ENCODE data around the gene KLF16. TPM values are rescaled to one million over a fixed set of nuclear protein-coding genes. Genes with fewer than 3 reads are reported as not detected.

The KLF16 gene
- total RNA-seq, 2 donors from 2014 or later = 26.4 to 27.5 TPM

DNA sequence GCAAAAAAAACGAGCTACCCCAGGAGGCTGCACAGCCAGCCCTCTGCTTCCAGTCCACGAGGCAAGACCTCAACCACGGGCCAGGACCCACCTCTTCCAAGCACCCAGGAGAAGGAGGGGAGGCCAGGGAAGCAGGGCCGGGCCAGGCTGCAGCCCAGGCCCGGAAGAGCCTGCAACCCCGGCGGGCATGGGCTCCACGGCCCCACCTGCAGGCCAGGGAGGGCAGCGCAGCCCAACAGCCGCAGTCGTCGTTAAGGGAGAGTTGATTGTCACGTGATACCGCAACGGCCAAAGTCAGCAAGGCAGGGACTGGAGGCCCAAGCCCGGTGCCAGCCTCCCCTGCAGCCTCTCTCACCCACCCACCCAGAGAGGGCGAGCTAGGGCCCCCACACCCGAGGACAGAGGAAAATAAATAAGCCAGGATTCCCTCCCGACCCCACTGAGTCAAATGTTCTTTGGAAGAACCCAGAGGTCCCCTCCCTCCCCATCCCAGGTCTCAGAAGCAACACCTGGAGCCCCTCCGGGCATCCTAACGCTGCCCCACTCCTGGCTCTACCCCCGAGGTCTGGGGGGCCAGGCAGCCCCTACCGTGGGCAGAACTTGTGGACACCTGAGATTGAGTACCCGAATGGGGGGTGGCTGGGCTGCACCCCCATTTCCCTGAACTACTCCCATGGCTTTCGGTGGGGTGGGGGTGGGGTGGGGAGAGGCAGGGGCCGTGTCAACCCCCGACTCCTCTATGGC, 9.9 kb downstream of the KLF16 start:
- Mint-ChIP-seq H3K36me3 (ENCODE audit: insufficient read depth in 2 of 2) (no peaks in the 10 kb centered on the region), H3K4me1 (ENCODE audit: low read depth) (peaks cover 60% of the 10 kb centered on the region), H3K27me3 (ENCODE audit: low read depth) (no peaks in the 10 kb centered on the region), H3K4me3 (peak overlapping the region; percentile 70 to 81), H3K9me3 (no peaks in the 10 kb centered on the region), H3K27ac (peak overlapping the region; percentile 88)
- ATAC-seq (replicated peaks in 1 of 2) = peak; percentile 24 to 37
- DNase-seq = peak; percentile 90 to 92

DNA sequence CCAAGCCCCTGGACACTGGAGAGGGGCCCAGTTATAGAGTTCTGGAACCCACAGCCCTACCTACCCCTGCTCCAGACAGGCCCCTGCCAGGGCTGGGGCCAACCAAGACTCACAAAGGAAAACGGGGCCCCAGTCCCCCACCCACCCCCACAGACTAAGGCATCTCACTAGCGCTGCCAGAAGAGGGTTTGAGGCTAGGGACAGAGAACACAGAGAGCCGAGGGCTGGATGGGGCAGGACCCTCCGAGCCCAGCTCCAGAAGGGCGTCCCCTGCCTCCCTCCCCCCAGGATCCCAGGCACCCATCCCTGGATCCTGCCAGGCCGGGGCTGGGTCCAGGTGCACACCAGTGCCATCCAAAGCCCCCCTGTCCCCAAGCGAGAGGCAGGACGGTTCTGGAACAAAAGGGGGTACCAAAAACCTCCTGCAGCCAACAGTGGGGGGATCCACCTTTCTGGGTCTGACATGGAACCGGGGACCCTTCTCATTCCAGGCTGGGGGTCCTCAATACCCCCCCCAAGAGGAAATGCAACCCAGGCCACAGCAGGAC, 10.7 kb downstream of the KLF16 start:
- Mint-ChIP-seq H3K9me3 (no peaks in the 10 kb centered on the region), H3K4me3 (peak overlapping the region; percentile 37 to 81), H3K36me3 (ENCODE audit: insufficient read depth in 2 of 2) (no peaks in the 10 kb centered on the region), H3K4me1 (ENCODE audit: low read depth) (peaks cover 57% of the 10 kb centered on the region), H3K27me3 (ENCODE audit: low read depth) (no peaks in the 10 kb centered on the region), H3K27ac (no peak overlapping the region)
- no peak for ATAC-seq (replicated peaks in 1 of 2)
- no peak for DNase-seq

DNA sequence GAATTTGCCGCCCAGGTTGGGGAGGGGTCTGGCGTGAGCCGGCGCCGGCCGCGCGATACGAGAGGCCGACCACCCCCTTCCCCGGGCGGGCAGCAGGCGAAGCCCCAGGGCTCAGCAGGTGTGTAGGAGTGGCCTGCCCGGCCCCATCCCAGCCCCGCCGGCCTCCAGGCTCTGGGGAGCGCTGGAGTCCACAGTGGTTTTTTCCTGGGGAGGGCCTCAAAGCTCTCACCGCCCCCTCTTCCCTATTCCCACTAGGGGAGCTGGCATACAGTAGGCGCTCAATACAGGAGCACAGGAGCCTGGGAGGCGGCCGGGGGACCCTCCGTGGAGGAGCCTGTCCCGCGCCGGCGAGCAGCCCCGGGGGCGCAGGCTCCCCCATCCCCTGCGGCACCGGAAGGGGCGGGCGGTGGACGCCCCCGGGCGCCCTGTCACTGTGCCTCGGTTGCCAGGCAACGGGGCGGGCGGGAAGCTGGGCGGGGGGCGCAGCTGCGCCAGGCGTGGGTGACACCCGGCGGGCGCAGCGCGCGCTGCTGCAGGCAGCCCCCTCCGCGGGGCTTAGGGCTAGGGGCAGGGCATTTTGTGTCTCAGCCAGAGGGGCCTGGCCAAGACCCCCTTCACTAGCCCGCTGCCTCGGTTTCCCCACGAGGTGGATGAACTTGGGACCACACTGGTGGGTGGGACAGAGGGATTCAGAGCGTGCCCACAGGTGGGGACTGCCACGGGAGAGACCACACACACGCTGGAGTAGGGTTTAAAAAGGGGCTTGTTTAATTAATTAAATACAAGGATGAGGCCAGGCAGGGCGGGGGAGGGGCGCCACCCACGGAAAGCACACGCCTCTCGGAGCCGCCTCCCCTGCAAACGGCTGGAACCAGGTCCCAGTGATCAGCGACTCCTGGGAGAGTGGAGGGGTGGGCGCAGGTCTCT, 11.5 kb downstream of the KLF16 start:
- peak in 1 of 2 donors; percentile 2 for ATAC-seq (replicated peaks in 1 of 2)
- peak; percentile 56 to 66 for DNase-seq
- peaks cover 65% of the 10 kb centered on the region for H3K4me1 Mint-ChIP-seq (ENCODE audit: low read depth)

DNA sequence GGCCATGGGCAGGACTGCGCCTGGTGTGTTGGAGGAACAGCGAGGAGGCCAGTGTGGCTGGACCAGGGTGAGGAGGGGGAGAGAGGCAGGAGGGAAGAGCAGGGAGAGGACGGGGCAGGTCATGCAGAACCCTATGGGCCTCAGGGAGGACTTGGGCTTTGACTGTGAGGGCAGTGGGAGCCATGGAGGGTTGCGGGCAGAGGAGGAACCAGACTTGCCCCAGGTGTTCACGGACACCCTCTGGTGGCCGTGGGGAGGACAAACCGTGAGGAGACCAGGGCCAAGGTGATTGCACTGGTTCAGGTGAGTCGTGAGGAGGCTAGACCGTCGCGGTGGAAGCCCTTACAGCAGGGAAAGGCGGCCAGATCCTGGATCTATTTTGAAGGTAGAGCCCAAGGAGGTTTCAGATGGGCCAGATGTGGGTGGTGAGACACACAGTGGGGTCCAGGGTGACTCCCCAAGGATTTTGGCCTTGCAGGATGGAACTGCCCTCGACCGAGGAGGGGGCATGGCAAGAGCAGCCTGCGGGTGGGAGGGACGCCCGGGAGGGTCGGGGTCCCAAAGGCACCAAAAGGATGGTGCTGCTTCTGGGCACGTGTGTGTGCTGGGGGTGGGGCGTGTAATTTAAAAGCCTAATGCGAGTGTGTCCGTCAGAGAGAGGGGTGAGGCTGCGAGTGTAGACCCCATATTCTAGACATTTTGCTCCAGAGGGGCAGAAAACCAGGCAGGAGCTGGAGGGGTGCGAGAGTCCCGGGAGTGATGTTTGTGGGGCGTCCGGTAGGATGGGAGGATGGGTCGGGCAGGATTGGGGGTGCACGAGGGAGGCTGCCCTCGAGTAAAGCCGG, 12.3 kb downstream of the KLF16 start:
- Mint-ChIP-seq H3K4me1 (ENCODE audit: low read depth) (peaks cover 67% of the 10 kb centered on the region), H3K27me3 (ENCODE audit: low read depth) (no peaks in the 10 kb centered on the region), H3K9me3 (no peaks in the 10 kb centered on the region), H3K27ac (no peak overlapping the region), H3K4me3 (peak overlapping the region; percentile 29 to 73), H3K36me3 (ENCODE audit: insufficient read depth in 2 of 2) (peaks cover 0 to 4% of the 10 kb centered on the region in 2 donors)
- DNase-seq (no peak), ATAC-seq (replicated peaks in 1 of 2) (no peak)

More for the DNA sequence above, 11.5 kb downstream of the KLF16 start:
- H3K4me3 Mint-ChIP-seq = peak overlapping the region; percentile 37 to 73
- no peak overlapping the region for H3K27ac Mint-ChIP-seq
- peaks cover 0 to 1% of the 10 kb centered on the region in 2 donors for H3K36me3 Mint-ChIP-seq (ENCODE audit: insufficient read depth in 2 of 2)
- H3K27me3 Mint-ChIP-seq (ENCODE audit: low read depth) = no peaks in the 10 kb centered on the region
- H3K9me3 Mint-ChIP-seq = no peaks in the 10 kb centered on the region

DNA sequence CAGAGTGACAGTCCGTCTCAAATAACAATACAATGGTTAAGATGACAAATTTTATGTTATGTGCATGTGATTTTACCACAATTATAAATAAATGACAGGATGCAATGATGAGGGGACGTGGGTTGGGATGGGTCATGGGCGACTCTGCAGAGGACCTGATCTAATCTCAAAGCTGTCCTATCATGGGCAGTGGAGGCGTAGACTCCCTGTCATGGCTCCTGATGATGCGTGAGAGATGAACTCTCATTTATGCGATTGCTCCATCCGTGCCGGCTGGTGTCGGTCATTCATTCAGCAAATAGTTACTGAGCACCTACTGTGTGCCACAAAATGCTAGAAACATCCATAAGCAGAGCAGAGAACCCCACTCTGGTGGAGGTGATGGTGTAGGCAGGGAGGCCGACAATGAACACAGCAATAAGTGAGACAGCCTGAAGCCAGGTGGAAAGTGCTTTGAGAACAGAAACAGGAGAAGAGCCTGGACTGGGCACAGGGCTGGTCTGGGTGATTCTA, 13.4 kb downstream of the KLF16 start:
- no peak for DNase-seq
- Mint-ChIP-seq H3K4me3 (peak overlapping the region in 1 of 2 donors; percentile 73), H3K9me3 (no peaks in the 10 kb centered on the region), H3K27me3 (ENCODE audit: low read depth) (no peaks in the 10 kb centered on the region), H3K36me3 (ENCODE audit: insufficient read depth in 2 of 2) (peaks cover 0 to 5% of the 10 kb centered on the region in 2 donors), H3K27ac (no peak overlapping the region), H3K4me1 (ENCODE audit: low read depth) (peaks cover 67% of the 10 kb centered on the region)
- ATAC-seq (replicated peaks in 1 of 2) = no peak

DNA sequence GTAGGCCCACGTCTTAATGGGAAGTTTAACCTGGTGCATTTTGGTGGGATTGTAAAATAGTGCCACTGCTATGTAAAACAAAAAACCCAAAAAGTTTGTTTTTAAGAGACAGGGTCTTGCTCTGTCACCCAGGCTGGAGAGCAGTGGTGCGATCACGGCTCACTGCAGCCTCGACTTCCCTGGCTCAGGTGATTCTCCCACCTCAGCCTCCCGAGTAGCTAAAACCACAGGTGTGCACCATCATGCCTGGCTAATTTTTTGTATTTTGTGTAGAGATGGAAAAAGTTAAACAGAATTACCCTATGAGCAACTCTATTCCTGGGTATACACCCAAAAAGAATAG, 14.3 kb downstream of the KLF16 start:
- Mint-ChIP-seq H3K9me3 (no peaks in the 10 kb centered on the region), H3K27me3 (ENCODE audit: low read depth) (no peaks in the 10 kb centered on the region), H3K4me1 (ENCODE audit: low read depth) (peaks cover 65% of the 10 kb centered on the region), H3K27ac (peak overlapping the region; percentile 95), H3K4me3 (peak overlapping the region in 1 of 2 donors; percentile 73), H3K36me3 (ENCODE audit: insufficient read depth in 2 of 2) (peaks cover 0 to 5% of the 10 kb centered on the region in 2 donors)
- ATAC-seq (replicated peaks in 1 of 2) (no peak), DNase-seq (no peak)

DNA sequence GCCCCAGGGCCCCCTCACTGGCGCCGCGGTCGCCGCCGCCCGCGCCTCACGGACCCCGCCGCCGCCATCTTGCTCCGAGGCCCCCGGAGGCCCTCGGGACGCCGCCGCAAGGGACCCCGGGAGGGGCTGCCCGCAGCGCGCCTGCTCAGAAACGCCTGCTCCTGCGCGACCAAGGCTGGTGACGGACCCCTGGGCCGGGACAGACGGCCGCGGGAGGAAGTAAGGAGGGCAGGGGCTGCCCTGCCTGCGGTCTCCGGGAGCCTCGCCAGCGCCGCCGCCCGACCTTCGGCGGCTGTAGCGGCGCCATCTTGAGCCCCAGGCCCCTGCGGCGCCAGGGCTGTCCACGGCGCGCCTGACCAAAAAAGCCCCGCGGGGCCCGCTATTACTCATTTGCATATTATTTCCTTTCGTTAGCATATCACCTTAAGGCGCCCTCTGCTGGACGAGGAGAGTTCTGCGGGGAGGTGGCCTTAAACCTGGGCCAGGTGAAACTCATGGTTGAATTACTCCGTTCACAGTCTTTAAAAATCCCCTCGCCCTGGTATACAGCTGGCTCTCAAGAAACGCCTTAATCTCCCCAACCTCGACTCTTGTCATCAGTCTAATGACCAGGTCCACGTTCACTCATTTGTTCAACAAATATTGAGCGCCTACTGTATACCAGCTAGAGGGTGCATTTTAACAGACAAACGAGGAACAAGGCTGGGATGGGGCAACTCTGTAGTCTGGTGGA, 14.8 kb downstream of the KLF16 start, which contains the start of gene REXO1:
Gene REXO1, minus strand, starts transcription at position 85 of the 733 bp plus-strand sequence. CDS start 125 bp downstream, outside the sequence.
- DNase-seq = peak; percentile 96 to 98
- H3K4me3 Mint-ChIP-seq = peak within 1 kb of the TSS; percentile 88 to 93
- peaks cover 0 to 5% of the 10 kb centered on the region in 2 donors for H3K36me3 Mint-ChIP-seq (ENCODE audit: insufficient read depth in 2 of 2)
- no peaks in the 10 kb centered on the region for H3K9me3 Mint-ChIP-seq
- peak; percentile 78 to 81 for ATAC-seq (replicated peaks in 1 of 2)
- peak within 1 kb of the TSS; percentile 96 for H3K27ac Mint-ChIP-seq
- peaks cover 63% of the 10 kb centered on the region for H3K4me1 Mint-ChIP-seq (ENCODE audit: low read depth)
- no peaks in the 10 kb centered on the region for H3K27me3 Mint-ChIP-seq (ENCODE audit: low read depth)

DNA sequence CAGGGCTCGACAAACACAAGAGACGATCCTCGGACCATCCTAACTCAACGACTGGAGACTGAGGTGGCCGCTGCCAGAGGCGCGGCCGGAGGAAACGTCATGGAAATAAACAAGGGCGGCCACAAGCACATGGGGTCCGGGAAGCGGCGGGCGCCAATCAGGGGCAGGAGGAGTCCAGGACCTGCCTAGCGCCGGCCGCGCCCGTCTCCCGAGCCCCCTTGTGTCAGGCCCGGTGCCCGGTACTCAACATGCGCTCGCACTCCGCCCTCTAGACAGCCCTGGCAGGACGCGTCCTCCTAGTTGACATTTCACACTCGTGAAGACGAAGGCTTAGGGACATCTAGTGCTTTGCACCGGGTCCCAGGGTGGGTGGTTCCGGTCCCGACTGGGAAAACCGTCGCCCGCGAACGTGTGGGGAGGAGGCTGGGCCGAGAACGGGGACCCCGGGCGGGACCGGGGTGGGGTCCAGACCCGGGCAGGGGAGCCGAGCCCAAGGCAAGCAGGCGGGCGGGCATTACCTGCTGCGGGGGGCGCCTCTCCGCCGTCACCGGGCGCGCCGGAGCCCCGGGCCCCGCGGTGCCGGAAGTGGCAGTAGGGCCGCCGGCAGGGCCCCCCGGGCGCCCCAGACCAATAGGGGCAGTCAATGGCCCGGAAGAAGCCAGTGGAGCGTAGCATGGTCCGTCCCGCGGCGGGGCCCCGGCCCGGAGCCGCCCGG, 15.5 kb downstream of the KLF16 start:
- Mint-ChIP-seq H3K4me1 (ENCODE audit: low read depth) (peaks cover 57% of the 10 kb centered on the region), H3K9me3 (no peaks in the 10 kb centered on the region), H3K27me3 (ENCODE audit: low read depth) (no peaks in the 10 kb centered on the region), H3K27ac (peak overlapping the region; percentile 96), H3K4me3 (peak overlapping the region; percentile 88 to 93), H3K36me3 (ENCODE audit: insufficient read depth in 2 of 2) (peaks cover 0 to 5% of the 10 kb centered on the region in 2 donors)
- peak in 1 of 2 donors; percentile 39 for DNase-seq
- peak in 1 of 2 donors; percentile 40 for ATAC-seq (replicated peaks in 1 of 2)

DNA sequence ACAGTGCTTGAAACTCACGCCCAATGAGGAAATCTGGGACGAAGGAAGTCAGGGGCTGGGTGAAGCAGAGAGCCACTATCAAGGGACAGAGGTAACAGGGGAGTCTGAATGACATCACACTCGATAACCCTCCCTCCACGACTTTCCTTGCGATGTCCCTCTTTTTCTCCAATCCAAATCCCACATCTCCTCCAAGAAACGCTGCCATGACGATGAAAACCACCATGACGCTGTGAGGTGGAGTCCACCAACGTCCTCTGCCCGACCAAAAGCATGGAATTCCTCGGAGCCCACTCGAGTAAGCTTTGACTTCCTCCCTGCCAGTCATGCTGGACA, 16.1 kb downstream of the KLF16 start:
- Mint-ChIP-seq H3K9me3 (no peaks in the 10 kb centered on the region), H3K4me3 (peak overlapping the region; percentile 88 to 93), H3K27ac (peak overlapping the region; percentile 96), H3K4me1 (ENCODE audit: low read depth) (peaks cover 59% of the 10 kb centered on the region), H3K27me3 (ENCODE audit: low read depth) (no peaks in the 10 kb centered on the region), H3K36me3 (ENCODE audit: insufficient read depth in 2 of 2) (peaks cover 0 to 5% of the 10 kb centered on the region in 2 donors)
- no peak for DNase-seq
- no peak for ATAC-seq (replicated peaks in 1 of 2)

DNA sequence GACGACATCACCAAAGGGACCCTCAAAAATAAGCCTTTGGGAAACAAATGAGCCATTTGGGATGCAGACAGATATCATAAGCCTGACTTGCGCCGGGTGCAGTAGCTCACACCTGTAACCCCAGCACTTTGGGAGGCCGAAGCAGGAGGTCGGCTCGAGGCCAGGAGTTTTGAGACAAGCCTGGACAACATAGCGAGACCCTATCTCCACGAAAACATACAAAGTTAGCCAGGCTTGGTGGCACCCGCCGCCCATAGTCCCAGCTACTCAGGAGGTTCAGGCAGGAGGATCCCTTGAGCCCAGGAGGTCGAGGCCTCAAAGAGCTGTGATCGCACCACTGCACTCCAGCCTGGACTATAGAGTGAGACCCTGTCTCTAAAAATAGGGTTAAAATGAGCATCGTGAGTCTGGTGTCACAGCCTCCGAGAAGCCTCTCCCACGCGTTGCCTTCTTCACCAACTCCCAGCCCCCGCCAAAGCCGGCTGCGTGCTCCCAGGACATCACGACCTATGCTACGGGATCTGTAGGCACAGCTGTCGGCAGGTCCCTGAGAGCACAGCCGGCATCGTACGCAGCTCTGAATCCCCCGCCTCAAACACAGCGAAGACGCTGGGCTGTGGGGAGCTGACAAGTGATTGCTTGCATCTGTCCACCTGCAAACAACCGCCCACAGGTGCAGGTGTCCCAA, 16.7 kb downstream of the KLF16 start:
- H3K36me3 Mint-ChIP-seq (ENCODE audit: insufficient read depth in 2 of 2) = peaks cover 0 to 5% of the 10 kb centered on the region in 2 donors
- H3K4me1 Mint-ChIP-seq (ENCODE audit: low read depth) = peaks cover 63% of the 10 kb centered on the region
- no peak for ATAC-seq (replicated peaks in 1 of 2)
- no peak for DNase-seq
- H3K27me3 Mint-ChIP-seq (ENCODE audit: low read depth) = no peaks in the 10 kb centered on the region
- H3K4me3 Mint-ChIP-seq = peak overlapping the region; percentile 88 to 93
- H3K27ac Mint-ChIP-seq = peak overlapping the region; percentile 96
- no peaks in the 10 kb centered on the region for H3K9me3 Mint-ChIP-seq

DNA sequence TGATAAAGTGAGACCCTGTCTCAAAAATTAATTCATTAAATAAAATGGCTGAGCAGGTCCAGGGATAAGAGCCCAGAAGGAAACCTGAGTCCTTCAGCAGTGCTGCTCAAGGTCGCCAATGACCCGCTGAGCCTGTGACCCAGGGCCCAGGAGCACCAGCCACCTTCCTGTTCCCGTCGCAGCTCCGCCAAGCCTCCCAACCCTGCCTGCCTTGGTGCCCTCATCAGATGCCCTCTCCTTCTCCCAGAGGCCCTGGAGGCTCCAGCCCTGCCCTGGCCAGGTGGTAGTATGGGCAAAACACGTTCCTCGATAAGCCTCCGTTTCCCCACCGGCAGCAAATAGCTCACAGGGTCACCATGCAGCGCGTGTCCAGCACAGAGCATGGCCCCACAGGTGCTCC, 17.7 kb downstream of the KLF16 start:
- no peaks in the 10 kb centered on the region for H3K9me3 Mint-ChIP-seq
- ATAC-seq (replicated peaks in 1 of 2) (no peak), DNase-seq (no peak)
- H3K4me3 Mint-ChIP-seq = peak overlapping the region; percentile 88 to 93
- H3K27ac Mint-ChIP-seq = peak overlapping the region; percentile 52
- no peaks in the 10 kb centered on the region for H3K27me3 Mint-ChIP-seq (ENCODE audit: low read depth)
- H3K4me1 Mint-ChIP-seq (ENCODE audit: low read depth) = peaks cover 68% of the 10 kb centered on the region
- peaks cover 0 to 5% of the 10 kb centered on the region in 2 donors for H3K36me3 Mint-ChIP-seq (ENCODE audit: insufficient read depth in 2 of 2)
